GM20000 (cell line): ENCODE results near the gene SEMA5A.

Source experiments
- DNase-seq: peaks from one replicate; pipeline ENCODE4 v3.0.0; 2012; ENCODE audit warnings: low spot score
- TF ChIP-seq, protein P1 (sequence below): IDR thresholded peaks from 2 replicates; pipeline ENCODE4 v1.5.1; 2012; ENCODE audit warnings: mild to moderate bottlenecking, control low read depth; ENCODE audit errors: extremely low read depth, missing control alignments

Gene SEMA5A

DNA sequence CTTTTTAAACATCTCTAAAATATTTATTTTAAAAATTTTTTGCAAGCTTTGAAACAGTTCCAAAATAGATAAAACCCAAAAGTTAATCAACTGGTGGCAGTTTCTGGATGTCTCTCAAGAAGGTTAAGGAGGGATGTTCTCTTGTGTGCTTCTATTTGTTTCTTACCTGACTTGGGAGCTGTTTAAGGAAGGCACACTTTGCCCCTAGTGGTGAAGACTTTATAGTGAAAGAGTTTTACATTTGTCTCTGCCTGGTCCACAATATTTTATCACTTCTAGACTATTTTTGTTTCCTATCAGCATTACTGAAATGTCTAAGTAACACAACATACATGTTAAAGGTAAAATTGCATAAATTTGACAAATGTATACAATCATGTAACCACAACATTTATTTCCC lies 552.8 kb downstream of the SEMA5A start:
- DNase-seq = peak; percentile 18

More for the DNA sequence above, 552.8 kb downstream of the SEMA5A start:
- TF ChIP-seq, protein P1, sequence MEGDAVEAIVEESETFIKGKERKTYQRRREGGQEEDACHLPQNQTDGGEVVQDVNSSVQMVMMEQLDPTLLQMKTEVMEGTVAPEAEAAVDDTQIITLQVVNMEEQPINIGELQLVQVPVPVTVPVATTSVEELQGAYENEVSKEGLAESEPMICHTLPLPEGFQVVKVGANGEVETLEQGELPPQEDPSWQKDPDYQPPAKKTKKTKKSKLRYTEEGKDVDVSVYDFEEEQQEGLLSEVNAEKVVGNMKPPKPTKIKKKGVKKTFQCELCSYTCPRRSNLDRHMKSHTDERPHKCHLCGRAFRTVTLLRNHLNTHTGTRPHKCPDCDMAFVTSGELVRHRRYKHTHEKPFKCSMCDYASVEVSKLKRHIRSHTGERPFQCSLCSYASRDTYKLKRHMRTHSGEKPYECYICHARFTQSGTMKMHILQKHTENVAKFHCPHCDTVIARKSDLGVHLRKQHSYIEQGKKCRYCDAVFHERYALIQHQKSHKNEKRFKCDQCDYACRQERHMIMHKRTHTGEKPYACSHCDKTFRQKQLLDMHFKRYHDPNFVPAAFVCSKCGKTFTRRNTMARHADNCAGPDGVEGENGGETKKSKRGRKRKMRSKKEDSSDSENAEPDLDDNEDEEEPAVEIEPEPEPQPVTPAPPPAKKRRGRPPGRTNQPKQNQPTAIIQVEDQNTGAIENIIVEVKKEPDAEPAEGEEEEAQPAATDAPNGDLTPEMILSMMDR = no peak
